Measurements from ENCODE around the gene EDIL3. TPM values are rescaled to one million over a fixed set of nuclear protein-coding genes. Genes with fewer than 3 reads are reported as not detected.

EDIL3 gene
- polyA plus RNA-seq, 1 donor (not counting 4 experiments of a cell fraction or from before 2014, with no cell fraction given), result 0.34 TPM

DNA sequence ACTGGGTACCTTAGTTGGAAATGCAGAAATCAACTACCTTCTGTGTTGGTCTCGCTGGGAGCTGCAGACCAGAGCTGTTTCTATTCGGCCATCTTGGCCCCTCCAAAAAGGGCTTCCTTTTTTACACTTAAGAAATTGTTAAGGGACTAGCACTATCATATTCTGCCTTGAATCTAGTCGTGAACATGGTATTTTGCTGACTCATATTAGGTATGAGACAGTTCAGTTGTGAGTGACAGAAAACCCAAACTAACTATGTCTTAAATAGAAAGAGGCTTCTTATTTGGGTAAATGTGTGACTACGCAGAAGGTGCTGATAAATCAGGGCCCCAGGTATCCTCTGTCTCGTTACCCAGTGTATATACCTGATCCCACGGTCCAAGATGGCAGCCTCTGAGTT is 298.2 kb downstream of the EDIL3 start:
- TF ChIP-seq, protein P1, sequence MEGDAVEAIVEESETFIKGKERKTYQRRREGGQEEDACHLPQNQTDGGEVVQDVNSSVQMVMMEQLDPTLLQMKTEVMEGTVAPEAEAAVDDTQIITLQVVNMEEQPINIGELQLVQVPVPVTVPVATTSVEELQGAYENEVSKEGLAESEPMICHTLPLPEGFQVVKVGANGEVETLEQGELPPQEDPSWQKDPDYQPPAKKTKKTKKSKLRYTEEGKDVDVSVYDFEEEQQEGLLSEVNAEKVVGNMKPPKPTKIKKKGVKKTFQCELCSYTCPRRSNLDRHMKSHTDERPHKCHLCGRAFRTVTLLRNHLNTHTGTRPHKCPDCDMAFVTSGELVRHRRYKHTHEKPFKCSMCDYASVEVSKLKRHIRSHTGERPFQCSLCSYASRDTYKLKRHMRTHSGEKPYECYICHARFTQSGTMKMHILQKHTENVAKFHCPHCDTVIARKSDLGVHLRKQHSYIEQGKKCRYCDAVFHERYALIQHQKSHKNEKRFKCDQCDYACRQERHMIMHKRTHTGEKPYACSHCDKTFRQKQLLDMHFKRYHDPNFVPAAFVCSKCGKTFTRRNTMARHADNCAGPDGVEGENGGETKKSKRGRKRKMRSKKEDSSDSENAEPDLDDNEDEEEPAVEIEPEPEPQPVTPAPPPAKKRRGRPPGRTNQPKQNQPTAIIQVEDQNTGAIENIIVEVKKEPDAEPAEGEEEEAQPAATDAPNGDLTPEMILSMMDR (optimal IDR thresholded peaks at IDR 0.05 in 1 of 3, IDR thresholded peaks at IDR 0.05 in 1 of 3, conservative IDR thresholded peaks at IDR 0.05 in 1 of 3; ENCODE audit: extremely low read depth in 1 of 3, insufficient read depth in 2 of 3, low read length in 3 of 3), result no peak
- no peak for TF ChIP-seq EZH2 (IDR thresholded peaks at IDR 0.05; ENCODE audit: low read length)
- DNase-seq (ENCODE audit: low read depth, low spot score), result no peak
- Histone ChIP-seq H4K20me1 (ENCODE audit: control insufficient read depth, extremely low read depth, insufficient read depth, low read length) (no peaks in the 10 kb centered on the region), H3K9ac (ENCODE audit: control insufficient read depth, extremely low read depth, insufficient read depth, low read length) (no peak overlapping the region), H3K9me3 (ENCODE audit: control insufficient read depth, low read depth, low read length) (no peaks in the 10 kb centered on the region), H3K27ac (ENCODE audit: control insufficient read depth, insufficient read depth, low read length) (no peak overlapping the region), H3K4me1 (ENCODE audit: control insufficient read depth, extremely low read depth, insufficient read depth, low read length) (no peaks in the 10 kb centered on the region), H3K9me1 (ENCODE audit: control insufficient read depth, extremely low read depth, insufficient read depth, low read length) (no peaks in the 10 kb centered on the region), H3K4me2 (ENCODE audit: control insufficient read depth, extremely low read depth, insufficient read depth, low read depth, low read length) (no peak overlapping the region), H3K36me3 (ENCODE audit: control insufficient read depth in 2 of 2, extremely low read depth in 1 of 2, insufficient read depth in 2 of 2, low read length in 2 of 2) (no peaks in the 10 kb centered on the region), H3K27me3 (ENCODE audit: control insufficient read depth, extremely low read depth, insufficient read depth, low read length) (no peaks in the 10 kb centered on the region), H3K4me3 (ENCODE audit: control insufficient read depth in 2 of 3, extremely low read depth in 1 of 3, insufficient read depth in 2 of 3, low read depth in 1 of 3, low read length in 3 of 3) (no peak overlapping the region), H3K79me2 (ENCODE audit: control insufficient read depth, insufficient read depth, low read length) (no peaks in the 10 kb centered on the region), H2AFZ (ENCODE audit: control insufficient read depth, low read length) (no peak overlapping the region)
- dilution Hi-C loops (cut with MboI; ENCODE audit: extremely low pct_ligation_motif_present, low sequenced_read_pairs), result no loop called here
- FAIRE-seq, result no peak

DNA sequence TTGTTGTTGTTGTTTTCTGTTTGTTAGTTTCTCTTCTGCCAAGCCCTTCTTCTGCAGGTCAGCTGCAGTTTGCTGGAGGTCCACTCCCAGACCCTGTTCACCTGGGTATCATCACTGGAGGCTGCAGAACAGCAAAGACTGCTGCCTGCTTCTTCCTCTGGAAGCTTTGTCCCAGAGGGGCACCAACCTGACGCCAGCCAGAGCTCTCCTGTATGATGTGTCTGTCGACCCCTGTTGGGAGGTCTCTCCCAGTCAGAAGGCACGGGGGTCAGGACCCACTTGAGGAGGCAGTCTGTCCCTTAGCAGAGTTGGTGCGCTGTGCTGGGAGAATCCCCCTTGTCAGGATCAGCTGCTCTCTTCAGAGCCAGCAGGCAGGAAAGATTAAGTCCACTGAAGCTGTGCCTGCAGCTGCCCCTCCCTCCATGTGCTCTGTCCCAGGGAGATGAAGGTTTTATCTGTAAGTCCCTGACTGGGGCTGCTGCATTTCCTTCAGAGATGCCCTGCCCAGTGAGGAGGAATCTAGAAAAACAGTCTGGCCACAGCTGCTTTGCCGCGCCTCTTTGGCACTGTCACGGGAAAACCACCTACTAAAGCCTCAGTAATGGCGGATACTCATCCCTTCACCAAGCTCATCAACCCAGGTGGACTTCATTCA is 299.2 kb downstream of the EDIL3 start:
- TF ChIP-seq EZH2 (IDR thresholded peaks at IDR 0.05; ENCODE audit: low read length), result no peak
- TF ChIP-seq, protein P1 (optimal IDR thresholded peaks at IDR 0.05 in 1 of 3, IDR thresholded peaks at IDR 0.05 in 1 of 3, conservative IDR thresholded peaks at IDR 0.05 in 1 of 3; ENCODE audit: extremely low read depth in 1 of 3, insufficient read depth in 2 of 3, low read length in 3 of 3), result no peak
- Histone ChIP-seq H3K9ac (ENCODE audit: control insufficient read depth, extremely low read depth, insufficient read depth, low read length) (no peak overlapping the region), H3K79me2 (ENCODE audit: control insufficient read depth, insufficient read depth, low read length) (no peaks in the 10 kb centered on the region), H3K4me2 (ENCODE audit: control insufficient read depth, extremely low read depth, insufficient read depth, low read depth, low read length) (no peak overlapping the region), H3K4me1 (ENCODE audit: control insufficient read depth, extremely low read depth, insufficient read depth, low read length) (no peaks in the 10 kb centered on the region), H3K4me3 (ENCODE audit: control insufficient read depth in 2 of 3, extremely low read depth in 1 of 3, insufficient read depth in 2 of 3, low read depth in 1 of 3, low read length in 3 of 3) (no peak overlapping the region), H2AFZ (ENCODE audit: control insufficient read depth, low read length) (no peak overlapping the region), H3K27me3 (ENCODE audit: control insufficient read depth, extremely low read depth, insufficient read depth, low read length) (no peaks in the 10 kb centered on the region), H3K36me3 (ENCODE audit: control insufficient read depth in 2 of 2, extremely low read depth in 1 of 2, insufficient read depth in 2 of 2, low read length in 2 of 2) (no peaks in the 10 kb centered on the region), H3K27ac (ENCODE audit: control insufficient read depth, insufficient read depth, low read length) (no peak overlapping the region), H4K20me1 (ENCODE audit: control insufficient read depth, extremely low read depth, insufficient read depth, low read length) (no peaks in the 10 kb centered on the region), H3K9me1 (ENCODE audit: control insufficient read depth, extremely low read depth, insufficient read depth, low read length) (no peaks in the 10 kb centered on the region), H3K9me3 (ENCODE audit: control insufficient read depth, low read depth, low read length) (no peaks in the 10 kb centered on the region)
- DNase-seq (ENCODE audit: low read depth, low spot score) (no peak), FAIRE-seq (no peak)
- dilution Hi-C loops (cut with MboI; ENCODE audit: extremely low pct_ligation_motif_present, low sequenced_read_pairs), result no loop called here

Data from keratinocyte (primary cell).